NOMO-1 treated with dmso at 0.1 percent for 144 hours (cell line): Measurements from ENCODE around the gene SUGP1.

ENCODE experiments used
- DNase-seq: peaks from one replicate; lab custom pipeline; 2025; ENCODE audit not compliant: unreplicated experiment; lab: John Stamatoyannopoulos, UW

The SUGP1 gene

GRCh38 chr19:19304186-19304965, 15.9 kb downstream of the SUGP1 start:
- no peak for DNase-seq

- no peak for DNase-seq
Observed at GRCh38 chr19:19303411-19303810, 16.9 kb downstream of the SUGP1 start.

DNA sequence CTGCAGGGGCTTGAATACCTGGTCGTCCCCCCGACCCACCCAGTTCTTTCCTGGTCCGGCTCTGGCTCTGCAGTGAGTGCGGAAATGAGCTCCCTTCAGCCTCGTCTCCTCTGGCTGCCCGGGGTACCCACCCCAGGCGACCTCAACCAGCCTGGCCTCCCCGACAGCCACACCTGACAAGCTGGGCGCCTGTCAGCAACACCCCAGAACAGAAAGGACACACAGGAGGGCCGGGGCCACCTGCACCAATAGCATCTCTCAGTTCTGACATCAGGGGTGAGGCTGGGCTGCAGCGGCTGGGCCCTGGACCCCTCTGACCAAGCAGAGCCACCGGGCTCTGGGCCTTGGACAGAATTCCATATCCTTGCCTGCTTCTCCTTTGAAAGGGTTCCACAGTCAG, 19.7 kb downstream of the SUGP1 start:
- no peak for DNase-seq

DNA sequence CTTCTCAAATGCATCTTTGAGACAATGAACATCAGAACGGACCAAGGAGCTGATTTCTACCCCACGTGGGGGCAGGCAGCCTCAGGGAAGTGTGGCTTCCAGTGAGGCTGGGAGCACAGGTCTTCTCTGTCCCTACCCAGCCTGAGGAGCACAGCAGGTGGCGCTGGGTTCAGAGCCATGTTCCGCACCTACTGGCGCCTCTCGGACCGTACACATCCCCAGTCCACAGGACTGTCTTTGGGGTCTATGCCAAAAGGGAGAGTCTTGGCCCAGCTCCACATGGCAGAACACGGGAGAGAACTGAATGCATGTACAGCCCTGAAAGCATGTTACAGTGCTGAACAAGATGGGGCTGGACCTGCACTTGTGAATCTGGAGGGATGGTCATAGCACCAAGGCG, 22.6 kb downstream of the SUGP1 start:
- DNase-seq = no peak

DNA sequence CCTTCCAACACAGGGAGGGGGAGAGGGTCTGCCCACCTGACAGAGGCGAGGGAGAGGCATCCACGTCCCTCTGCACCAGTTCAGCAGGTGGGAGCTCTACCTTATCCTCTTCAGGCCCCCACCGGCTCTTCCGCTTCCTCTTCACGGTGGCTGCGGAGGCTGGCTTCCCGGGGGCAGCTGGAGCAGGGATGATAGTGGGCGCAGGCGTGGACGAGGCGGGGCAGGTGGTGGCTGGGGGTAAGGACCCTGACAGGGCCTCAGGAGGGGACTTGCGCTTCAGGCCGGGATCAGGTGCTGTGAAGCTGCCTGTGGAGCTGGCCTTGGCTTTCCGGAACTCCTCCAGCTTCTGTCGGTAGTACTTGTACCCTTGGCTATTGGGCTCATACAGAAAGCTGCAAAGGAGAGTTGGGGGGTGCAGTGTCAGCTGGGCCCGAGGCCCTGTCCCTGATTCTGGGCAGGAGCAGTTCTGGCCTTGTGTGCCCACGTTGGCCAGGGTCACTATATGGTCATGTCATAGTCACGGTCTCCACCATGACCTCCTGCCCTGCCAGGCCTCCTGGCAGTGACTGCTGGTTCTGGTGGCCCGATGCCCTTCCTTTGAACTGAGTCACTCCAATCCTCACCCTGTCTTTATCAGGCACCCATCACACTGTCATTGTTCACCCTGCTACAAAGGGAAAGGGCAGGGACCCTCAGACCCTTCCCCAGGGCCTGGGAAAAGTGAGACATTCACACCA, 23.2 kb downstream of the SUGP1 start:
- no peak for DNase-seq

- no peak for DNase-seq
Observed at GRCh38 chr19:19294914-19295313, 25.4 kb downstream of the SUGP1 start.

DNA sequence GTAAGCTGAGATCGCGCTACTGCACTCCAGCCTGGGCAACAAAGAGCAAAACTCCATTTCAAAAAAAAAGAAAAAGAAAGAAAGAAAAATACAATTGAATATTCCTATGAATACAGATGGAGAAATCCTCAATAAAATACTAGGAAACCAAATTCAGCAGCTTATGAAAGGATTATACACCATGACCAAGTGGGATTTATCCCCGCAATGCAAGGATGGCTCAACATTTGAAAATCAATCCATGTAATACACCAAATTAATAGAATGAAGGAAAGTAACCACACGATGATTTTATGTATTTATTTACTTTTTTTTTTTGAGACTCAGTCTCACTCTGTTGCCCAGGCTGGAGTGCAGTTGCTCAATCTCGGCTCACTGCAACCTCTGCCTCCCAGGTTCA, 27.7 kb downstream of the SUGP1 start:
- no peak for DNase-seq

DNA sequence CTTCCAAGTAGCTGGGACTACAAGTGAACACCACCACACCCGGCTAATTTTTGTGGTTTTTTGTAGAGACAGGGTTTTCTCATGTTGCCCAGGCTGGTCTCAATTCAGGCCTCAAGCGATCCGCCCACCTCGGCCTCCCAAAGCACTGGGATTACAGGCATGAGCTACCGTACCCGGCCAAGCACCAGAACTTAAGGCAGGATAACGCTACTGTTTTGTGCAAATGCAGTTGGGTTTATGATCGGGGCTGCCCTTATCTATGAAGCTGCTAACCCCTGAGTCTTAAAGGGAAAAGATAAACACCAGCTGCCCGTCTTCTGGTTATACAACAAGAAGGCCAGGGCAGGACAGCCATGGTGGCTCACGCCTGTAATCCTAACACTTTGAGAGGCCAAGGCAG, 34.6 kb downstream of the SUGP1 start:
- DNase-seq = no peak

- DNase-seq = no peak
Observed at GRCh38 chr19:19280561-19280960, 39.7 kb downstream of the SUGP1 start.

- no peak for DNase-seq
Observed at GRCh38 chr19:19279853-19280252, 40.5 kb downstream of the SUGP1 start.

DNA sequence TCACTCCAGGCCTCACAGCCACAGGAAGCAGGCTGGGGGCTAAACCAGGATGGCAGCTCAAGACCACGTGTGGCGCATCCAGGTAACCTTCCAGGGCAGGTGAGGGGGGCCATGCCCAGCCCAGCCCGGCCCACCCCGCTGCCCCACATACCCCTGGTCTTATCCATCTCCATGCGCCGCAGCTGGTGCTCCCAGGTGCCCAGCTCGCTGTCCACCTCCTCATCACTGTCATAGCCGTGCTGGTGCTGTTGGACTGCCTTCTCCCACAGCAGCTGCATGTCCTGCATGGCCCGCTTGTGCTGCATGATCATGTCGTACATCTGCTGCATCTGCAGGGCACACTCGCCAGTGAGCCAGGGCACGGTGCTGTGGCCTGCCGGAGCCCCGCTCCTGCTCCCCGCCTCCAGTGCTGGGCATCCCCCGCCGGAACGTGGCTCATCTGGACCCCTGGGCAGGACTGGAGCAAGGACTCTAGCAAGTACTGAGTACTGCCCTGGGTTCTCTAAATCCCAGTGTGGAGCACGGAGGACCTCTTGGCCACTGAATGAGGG, 41.2 kb downstream of the SUGP1 start:
- no peak for DNase-seq

DNA sequence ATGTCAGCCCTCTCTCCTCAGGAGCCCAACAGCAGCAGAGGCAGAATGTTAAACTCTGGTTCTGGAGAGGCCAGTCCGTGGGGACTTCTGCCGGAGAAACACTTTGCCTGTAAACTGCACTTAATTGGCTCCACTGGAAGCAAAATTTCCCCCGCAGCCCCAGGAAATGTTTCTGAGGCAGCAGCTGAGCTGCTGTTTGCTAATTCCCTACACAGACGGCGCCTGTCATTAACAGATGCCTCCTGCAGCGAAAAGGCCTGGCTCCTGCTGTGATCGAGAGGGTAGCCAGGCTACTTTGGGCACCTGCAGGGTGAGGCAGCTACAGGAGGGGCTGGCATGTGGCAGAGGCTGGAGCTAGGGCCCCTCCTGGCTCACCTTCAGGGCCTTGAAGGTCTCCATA, 42.0 kb downstream of the SUGP1 start:
- DNase-seq = no peak

- DNase-seq = no peak
Observed at GRCh38 chr19:19276851-19277250, 43.5 kb downstream of the SUGP1 start.

- no peak for DNase-seq
Observed at GRCh38 chr19:19276386-19276785, 43.9 kb downstream of the SUGP1 start.

DNA sequence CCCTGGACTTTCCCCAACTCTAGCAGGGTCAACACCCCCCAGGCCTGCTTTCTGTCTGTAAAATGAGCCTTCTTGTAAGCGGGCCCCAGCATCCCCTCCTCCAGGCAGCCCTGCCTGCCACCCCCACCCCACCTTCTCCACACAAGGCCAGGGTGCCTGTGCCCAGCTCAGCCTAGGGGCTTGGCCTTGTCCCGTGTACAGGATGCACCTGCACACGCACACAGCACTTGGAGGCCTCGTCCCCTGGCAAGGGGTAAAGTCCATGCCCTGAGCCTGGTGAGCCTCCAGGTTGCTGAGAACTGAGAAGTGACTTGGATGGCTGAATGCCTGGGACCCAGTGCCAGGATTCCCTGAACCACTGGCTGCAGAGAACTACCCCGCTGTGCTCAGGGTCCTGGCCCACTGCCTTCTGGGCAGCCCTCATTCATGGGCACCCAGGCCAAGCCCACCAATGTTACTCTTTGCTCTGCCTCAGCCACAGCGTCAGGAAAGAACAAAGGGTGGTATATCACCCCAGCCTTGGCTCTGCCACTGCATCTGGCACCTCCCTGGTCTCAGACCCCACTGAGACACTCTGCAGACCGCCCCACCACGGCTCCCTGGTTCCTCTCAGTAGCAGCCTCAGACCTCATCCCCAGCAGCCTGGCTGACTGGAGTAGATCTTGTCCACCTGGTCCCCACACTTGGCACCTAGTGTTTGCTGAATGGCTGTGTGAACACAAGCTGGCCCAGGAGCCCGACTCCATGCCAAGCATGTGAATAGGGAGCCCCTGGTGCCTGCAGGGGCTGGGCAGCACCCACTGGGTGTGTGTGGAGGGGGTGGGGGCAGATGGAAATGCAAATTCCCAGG, 45.4 kb downstream of the SUGP1 start:
- no peak for DNase-seq

- DNase-seq = no peak
Observed at GRCh38 chr19:19274146-19274545, 46.2 kb downstream of the SUGP1 start.

DNA sequence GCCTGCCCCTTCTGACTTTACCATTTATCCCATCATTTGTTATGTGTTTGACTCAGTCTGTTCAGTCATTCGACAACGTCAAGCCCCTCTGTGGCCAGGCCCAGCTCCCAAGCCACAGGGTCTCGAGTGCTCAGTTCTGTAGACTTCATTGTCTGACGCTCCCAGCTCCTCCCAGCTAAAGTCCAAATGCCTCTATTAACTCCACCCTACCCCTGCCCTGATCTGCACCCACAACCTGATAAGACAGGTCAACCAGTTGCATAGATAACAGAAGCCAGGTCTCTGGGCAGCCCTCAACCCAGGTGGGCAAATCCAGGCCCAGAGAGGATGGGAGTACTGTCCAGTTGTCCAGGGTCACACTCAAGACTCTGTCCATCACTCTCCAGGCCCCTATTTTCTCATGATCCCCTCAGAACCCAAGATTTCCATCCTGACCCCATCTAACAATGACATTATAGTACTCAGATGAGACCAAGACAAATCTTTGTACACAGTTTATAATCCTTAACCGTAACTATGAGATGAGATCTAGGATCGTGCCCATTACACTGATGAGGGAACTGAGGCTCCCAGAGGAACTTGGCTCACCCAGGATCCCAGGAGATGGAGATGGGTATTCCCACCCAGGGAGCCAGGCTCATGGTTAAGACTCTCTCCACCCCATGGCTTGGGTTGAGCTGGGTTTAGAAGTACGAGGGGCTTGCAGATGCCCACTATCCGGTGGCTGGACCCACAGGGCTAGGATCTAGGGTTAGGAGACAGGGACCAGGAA, 48.3 kb downstream of the SUGP1 start:
- DNase-seq = no peak

- DNase-seq = no peak
Observed at GRCh38 chr19:19270749-19271571, 49.3 kb downstream of the SUGP1 start.

DNA sequence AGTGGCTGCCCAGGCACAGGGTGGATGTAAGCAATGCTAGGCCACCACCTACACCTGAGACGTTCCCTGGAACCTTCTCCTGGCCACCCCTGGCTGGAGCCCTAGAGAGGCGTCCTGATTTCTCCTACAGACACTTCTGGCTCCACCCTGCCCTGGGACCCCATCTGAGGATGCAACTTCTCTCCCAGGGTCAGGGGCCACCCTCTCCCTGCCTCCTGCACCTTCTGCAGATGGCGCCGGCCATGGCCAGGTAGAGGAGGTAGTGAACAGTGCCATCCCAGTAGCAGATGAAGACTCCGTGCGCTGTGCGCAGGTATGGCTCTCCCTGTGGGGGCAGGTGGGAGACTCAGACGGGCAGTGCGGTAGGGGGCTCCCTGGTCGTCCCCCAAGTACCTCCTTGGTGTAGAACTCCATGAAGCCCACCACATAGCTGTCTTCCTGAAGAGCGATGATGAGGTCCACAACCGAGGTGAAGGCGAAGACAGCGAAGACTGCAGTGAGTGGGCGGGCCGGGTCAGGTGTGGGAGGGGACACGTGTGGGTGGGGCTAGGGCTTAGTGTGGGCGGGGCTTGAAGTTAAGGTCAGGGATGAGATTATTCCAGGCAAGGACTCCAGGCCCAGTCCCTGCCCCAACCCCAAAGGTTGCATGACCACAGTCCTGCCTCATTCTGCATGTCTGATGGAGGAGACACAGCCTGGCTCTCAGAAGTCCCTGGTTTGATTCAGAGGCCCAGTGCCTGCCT, 50.2 kb downstream of the SUGP1 start:
- DNase-seq = no peak
